Measurements from ENCODE around the gene TNS4. TPM values are rescaled to one million over a fixed set of nuclear protein-coding genes. Genes with fewer than 3 reads are reported as not detected.

Gene TNS4
- total and polyA plus RNA-seq, 2 of the 4 experiments (the other 2 are of a cell fraction): not detected

DNA sequence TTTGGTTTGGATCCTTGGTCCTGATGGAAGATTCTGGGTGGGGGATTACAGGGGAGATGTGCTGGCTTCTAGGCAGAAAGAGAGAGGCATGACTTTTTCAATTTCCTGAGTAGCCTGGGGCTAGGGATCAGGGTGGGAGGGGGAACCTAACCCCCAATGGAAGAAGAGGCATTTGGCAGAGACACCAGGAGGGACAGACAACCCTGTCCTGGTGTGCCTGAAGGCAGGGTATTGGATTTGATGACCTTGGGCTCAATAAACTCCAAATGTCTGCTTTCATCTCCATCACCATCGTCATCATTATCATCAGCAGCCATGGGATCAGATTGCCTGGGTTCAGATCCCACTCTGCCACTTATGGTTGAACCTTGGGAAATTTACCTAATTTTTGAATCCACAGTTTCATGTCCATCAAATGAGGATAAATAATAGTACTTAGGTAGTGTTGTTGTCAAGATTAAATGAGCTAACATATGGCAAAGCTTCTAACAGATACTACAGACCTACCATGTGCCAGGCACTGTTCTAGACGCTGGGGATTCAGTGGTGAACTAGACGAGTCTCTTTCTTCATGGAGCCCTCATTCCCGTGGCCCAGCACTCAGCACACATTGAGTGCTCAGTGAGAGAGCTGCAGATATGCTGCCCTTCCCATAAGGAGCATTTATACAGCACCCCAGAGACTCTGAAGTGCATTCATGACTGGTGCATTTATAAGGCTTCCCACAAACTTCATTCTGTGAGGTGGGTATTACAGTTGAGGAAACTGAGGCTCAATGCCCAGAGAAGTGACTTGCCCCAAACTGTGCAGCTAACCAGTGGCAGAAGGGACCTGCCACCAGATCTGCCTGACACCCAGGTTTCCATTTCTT lies 31.4 kb downstream of the TNS4 start:
- Histone ChIP-seq H4K8ac (ENCODE audit: low read depth in 2 of 2, low read length in 2 of 2) (peak overlapping the region; percentile 57 to 96), H3K4me2 (ENCODE audit: low read depth, low read length) (no peak overlapping the region), H4K91ac (ENCODE audit: insufficient read depth, low read depth, low read length) (peak overlapping the region; percentile 53), H2BK20ac (ENCODE audit: low read depth, low read length) (peak overlapping the region; percentile 65; the same call in 1 of the 2 replicates), H4K5ac (ENCODE audit: low read depth, low read length) (peak overlapping the region; percentile 52), H3K4me1 (ENCODE audit: control insufficient read depth, insufficient read depth, low read length) (peaks cover 19% of the 10 kb centered on the region), H2AK5ac (ENCODE audit: low read depth, low read length) (peak overlapping the region; percentile 81), H3K4ac (ENCODE audit: low read depth, low read length) (peak overlapping the region; percentile 52), H2BK5ac (ENCODE audit: low read depth, low read length, poor library complexity, severe bottlenecking) (peak overlapping the region; percentile 97), H3K9ac (ENCODE audit: low read depth, low read length) (no peak overlapping the region), H3K9me3 (ENCODE audit: control insufficient read depth, insufficient read depth, low read length) (no peaks in the 10 kb centered on the region), H3K79me1 (ENCODE audit: low read depth in 1 of 2, low read length in 2 of 2) (peaks cover 0 to 12% of the 10 kb centered on the region in 2 experiments; a peak in 1 of 4 replicates), H2BK120ac (ENCODE audit: low read depth, low read length) (peak overlapping the region; percentile 58; the same call in 1 of the 2 replicates), H3K56ac (ENCODE audit: extremely low read depth, insufficient read depth, low read length) (no peak overlapping the region), H3K27me3 (ENCODE audit: control insufficient read depth, insufficient read depth, low read length) (no peaks in the 10 kb centered on the region), H3K36me3 (ENCODE audit: control insufficient read depth, insufficient read depth, low read length) (no peaks in the 10 kb centered on the region), H3K14ac (replicated peaks; ENCODE audit: low read depth, low read length) (peak overlapping the region; percentile 54; the same call in 1 of the 2 replicates), H3K27ac (ENCODE audit: insufficient read depth, low read length) (peak overlapping the region; percentile 34), H3K23ac (ENCODE audit: low read depth, low read length) (peak overlapping the region; percentile 13; the same call in 1 of the 2 replicates), H3K4me3 (ENCODE audit: insufficient read depth, low read depth, low read length) (no peak overlapping the region), H2AK9ac (replicated peaks; ENCODE audit: low read depth, low read length, poor library complexity) (no peak overlapping the region), H2BK15ac (ENCODE audit: low read depth, low read length) (peak overlapping the region; percentile 77; the same call in 2 of the 3 replicates), H2AFZ (replicated peaks; ENCODE audit: low read length, poor library complexity) (peak overlapping the region; percentile 25), H4K20me1 (ENCODE audit: insufficient read depth, low read length) (no peaks in the 10 kb centered on the region), H3K9me1 (ENCODE audit: insufficient read depth, low read length) (peaks cover 15% of the 10 kb centered on the region; the same call in 1 of the 2 replicates), H3K18ac (ENCODE audit: low read depth, low read length) (peak overlapping the region; percentile 61; the same call in 1 of the 2 replicates)
- TF ChIP-seq MAZ (IDR thresholded peaks at IDR 0.05; ENCODE audit: borderline replicate concordance, low read depth, low read length): no peak
- 0 out of 2 replicates have a peak, but pooled peaks have one; percentile 13 for TF ChIP-seq POLR2A (IDR thresholded peaks at IDR 0.05; ENCODE audit: low read depth, low read length)
- ChIA-PET CTCF (interaction anchor here (0.7 kb wide), 1 partner anchor 42 kb away, joined by 3 read pairs; no protein-coding TSS in a partner anchor), POLR2A (ENCODE audit: unreplicated experiment) (no interaction called here)
- no TSS peak for BruUV-seq (replicated peaks)
- intact Hi-C loops (cut with micrococcal nuclease) (no loop called here), dilution Hi-C loops (cut with HindIII; ENCODE audit: low sequenced_read_pairs, unreplicated experiment) (no loop called here), in situ Hi-C loops (cut with MboI; ENCODE audit: low sequenced_read_pairs) (no loop called here)
- WGBS, 2 experiments (ENCODE audit: extremely low coverage in 2 of 2, insufficient read length in 1 of 2): 100% methylated on average over 2 of the region's 4 CpGs; no CpG with 5 or more reads in 1 of the 2 experiments
- DNase-seq: no peak
- ATAC-seq (ENCODE audit: low read depth): no peak
